Endodermal cell (in vitro differentiated cells): ENCODE measurements around the gene PPP2R5C. TPM values are rescaled to one million over a fixed set of nuclear protein-coding genes. Genes with fewer than 3 reads are reported as not detected.

Experiments
- DNase-seq: peaks from one replicate; pipeline ENCODE4 v3.0.0-alpha.2; 2017
- H3K27ac ChIP-seq: 2 replicates; pipeline ENCODE4 v1.5.1; 2013; ENCODE audit warnings: mild to moderate bottlenecking, low read depth, low read length, moderate library complexity
- H3K27me3 ChIP-seq: 2 replicates; pipeline ENCODE4 v1.6.1; 2013; ENCODE audit warnings: mild to moderate bottlenecking, low read length, moderate library complexity; ENCODE audit not compliant: insufficient read depth, control insufficient read depth, poor library complexity, severe bottlenecking
- H3K36me3 ChIP-seq: 2 replicates; pipeline ENCODE4 v1.7.0; 2013; ENCODE audit warnings: mild to moderate bottlenecking, low read length, moderate library complexity; ENCODE audit not compliant: control insufficient read depth, insufficient read depth
- H3K4me1 ChIP-seq: one replicate; pipeline ENCODE4 v1.7.0; 2013; ENCODE audit warnings: low read length; ENCODE audit not compliant: control insufficient read depth, insufficient read depth
- H3K4me3 ChIP-seq: 2 replicates; pipeline ENCODE4 v1.5.1; 2013; ENCODE audit warnings: mild to moderate bottlenecking, low read length, moderate library complexity
- H3K9ac ChIP-seq: 2 replicates; pipeline ENCODE4 v1.6.1; 2013; ENCODE audit warnings: mild to moderate bottlenecking, low read length, moderate library complexity; ENCODE audit not compliant: poor library complexity, severe bottlenecking; ENCODE audit errors: extremely low read depth
- H3K9me3 ChIP-seq: 2 replicates; pipeline ENCODE4 v1.6.1; 2013; ENCODE audit warnings: mild to moderate bottlenecking, low read length, moderate library complexity; ENCODE audit not compliant: control insufficient read depth
- H3K27ac Mint-ChIP-seq: 2 replicates; pipeline ENCODE4 v1.8.0; 2020; ENCODE audit warnings: mixed read lengths
- H3K27me3 Mint-ChIP-seq: 2 replicates; pipeline ENCODE4 v1.8.0; 2021; ENCODE audit warnings: mild to moderate bottlenecking, mixed read lengths; ENCODE audit not compliant: insufficient read depth
- H3K36me3 Mint-ChIP-seq: 2 replicates; pipeline ENCODE4 v1.8.0; 2020; ENCODE audit warnings: low read depth, mixed read lengths
- H3K4me1 Mint-ChIP-seq: 2 replicates; pipeline ENCODE4 v1.8.0; 2020; ENCODE audit warnings: mixed read lengths
- H3K4me3 Mint-ChIP-seq: 2 replicates; pipeline ENCODE4 v1.8.0; 2020; ENCODE audit warnings: mild to moderate bottlenecking, moderate library complexity, mixed read lengths
- H3K9me3 Mint-ChIP-seq: 2 replicates; pipeline ENCODE4 v1.8.0; 2020; ENCODE audit warnings: mild to moderate bottlenecking, mixed read lengths
- WGBS, 2 experiments: methylation state at CpG; one replicate each; pipeline versions ENCODE4 v1.1.5 to v1.1.7; 2013; ENCODE audit warnings: missing lambda C conversion rate in 2 of 2, mixed read lengths in 1 of 2; ENCODE audit not compliant: insufficient coverage in 1 of 2, insufficient read length in 1 of 2; 5-methylcytosine and 5-hydroxymethylcytosine counted together
- total RNA-seq, 2 donors: library from RNA; stranded (reverse); fragmentation: NEBNext Ultra II Directional in 1 of 2; extraction: Animal tissue kit (Norgen Biotek cat#: 25700) in 1 of 2; gene quantifications; 2 replicates in 1 of 2; 3 replicates in 1 of 2; pipeline ENCODE4 v1.2.1, GENCODE V29; 2021
- TF ChIP-seq, protein P1 (sequence below): fragments of 200-600 bp; sonication (generic); conservative IDR thresholded peaks from 2 replicates; pipeline ENCODE4 v1.5.0; 2021; ENCODE audit warnings: antibody characterized with exemption, mild to moderate bottlenecking

Gene PPP2R5C
- total RNA-seq, 2 donors from 2014 or later = 116 to 117 TPM

DNA sequence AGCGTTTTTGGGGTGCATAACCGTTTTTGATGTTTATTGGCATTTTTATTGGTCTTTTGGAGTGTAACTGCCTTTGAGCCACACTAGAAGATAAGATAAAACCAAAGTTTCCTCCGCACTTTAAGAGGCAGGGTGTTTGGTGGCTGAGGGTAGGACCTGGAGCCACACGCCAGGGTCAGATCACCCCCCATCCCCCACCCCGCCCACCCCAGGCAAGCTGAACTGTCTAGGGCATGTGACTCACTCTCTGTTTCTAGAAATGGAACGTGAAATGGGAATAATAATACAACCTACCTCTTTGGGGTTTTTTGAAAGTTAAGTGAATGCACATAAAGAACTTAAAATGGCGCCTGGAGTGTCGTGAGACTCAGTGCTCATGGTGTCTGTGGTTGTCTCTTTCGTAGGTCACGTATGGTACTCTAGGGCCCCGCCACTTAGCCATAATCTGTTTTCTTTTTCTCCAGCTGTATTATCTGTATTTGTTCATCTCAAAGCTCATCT is 56.0 kb downstream of the PPP2R5C start:
- TF ChIP-seq, protein P1, sequence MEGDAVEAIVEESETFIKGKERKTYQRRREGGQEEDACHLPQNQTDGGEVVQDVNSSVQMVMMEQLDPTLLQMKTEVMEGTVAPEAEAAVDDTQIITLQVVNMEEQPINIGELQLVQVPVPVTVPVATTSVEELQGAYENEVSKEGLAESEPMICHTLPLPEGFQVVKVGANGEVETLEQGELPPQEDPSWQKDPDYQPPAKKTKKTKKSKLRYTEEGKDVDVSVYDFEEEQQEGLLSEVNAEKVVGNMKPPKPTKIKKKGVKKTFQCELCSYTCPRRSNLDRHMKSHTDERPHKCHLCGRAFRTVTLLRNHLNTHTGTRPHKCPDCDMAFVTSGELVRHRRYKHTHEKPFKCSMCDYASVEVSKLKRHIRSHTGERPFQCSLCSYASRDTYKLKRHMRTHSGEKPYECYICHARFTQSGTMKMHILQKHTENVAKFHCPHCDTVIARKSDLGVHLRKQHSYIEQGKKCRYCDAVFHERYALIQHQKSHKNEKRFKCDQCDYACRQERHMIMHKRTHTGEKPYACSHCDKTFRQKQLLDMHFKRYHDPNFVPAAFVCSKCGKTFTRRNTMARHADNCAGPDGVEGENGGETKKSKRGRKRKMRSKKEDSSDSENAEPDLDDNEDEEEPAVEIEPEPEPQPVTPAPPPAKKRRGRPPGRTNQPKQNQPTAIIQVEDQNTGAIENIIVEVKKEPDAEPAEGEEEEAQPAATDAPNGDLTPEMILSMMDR = no peak
- no peak overlapping the region for H3K27ac Mint-ChIP-seq
- Histone ChIP-seq H3K36me3 (peaks cover 40% of the 10 kb centered on the region), H3K27me3 (no peaks in the 10 kb centered on the region), H3K27ac (no peak overlapping the region), H3K9me3 (no peaks in the 10 kb centered on the region), H3K4me3 (no peak overlapping the region), H3K4me1 (no peaks in the 10 kb centered on the region), H3K9ac (no peak overlapping the region)
- H3K4me1 Mint-ChIP-seq = peaks cover 3% of the 10 kb centered on the region
- peaks cover 20% of the 10 kb centered on the region for H3K36me3 Mint-ChIP-seq
- 93 to 98% methylated on average over 5 to 11 of the region's 11 CpGs for WGBS, 2 experiments
- no peak overlapping the region for H3K4me3 Mint-ChIP-seq
- H3K9me3 Mint-ChIP-seq = no peaks in the 10 kb centered on the region
- DNase-seq = no peak
- H3K27me3 Mint-ChIP-seq = no peaks in the 10 kb centered on the region

DNA sequence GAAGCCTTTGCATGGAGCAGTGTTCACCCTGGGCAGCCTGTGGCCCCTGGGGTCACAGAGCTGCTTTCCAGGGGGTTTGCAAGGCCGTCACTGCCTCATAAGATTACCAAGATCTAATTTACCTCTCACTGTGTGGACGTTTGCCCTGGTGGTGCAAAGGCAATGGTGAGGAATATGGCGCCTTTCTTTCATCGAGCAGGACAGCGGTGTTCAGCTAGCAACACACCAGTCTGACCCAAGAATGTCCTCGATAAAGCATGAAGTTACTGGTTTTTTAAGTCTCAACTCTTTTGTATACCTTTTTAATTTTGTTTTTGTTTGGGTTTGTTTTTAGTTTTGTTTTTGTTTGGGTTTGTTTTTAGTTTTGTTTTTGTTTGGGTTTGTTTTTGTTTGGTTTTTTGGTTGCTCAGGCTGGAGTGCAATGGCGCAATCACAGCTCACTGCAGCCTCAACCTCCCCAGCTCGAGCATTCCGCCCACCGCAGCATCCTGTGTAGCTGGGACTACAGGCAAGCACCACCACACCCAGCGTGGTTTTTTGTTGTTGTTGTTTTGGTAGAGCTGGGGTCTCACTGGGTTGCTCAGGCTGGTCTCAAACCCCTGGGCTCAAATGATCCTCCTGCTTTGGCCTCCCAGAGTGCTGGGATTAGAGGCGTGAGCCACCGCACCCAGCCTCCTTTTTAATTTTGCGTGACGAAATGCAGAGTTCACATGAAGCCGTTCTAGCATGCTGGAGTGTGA is 57.9 kb downstream of the PPP2R5C start:
- Mint-ChIP-seq H3K4me3 (no peak overlapping the region), H3K27me3 (no peaks in the 10 kb centered on the region), H3K4me1 (peaks cover 9% of the 10 kb centered on the region), H3K9me3 (no peaks in the 10 kb centered on the region), H3K27ac (no peak overlapping the region), H3K36me3 (peaks cover 27% of the 10 kb centered on the region)
- Histone ChIP-seq H3K36me3 (peaks cover 31% of the 10 kb centered on the region), H3K27me3 (no peaks in the 10 kb centered on the region), H3K27ac (no peak overlapping the region), H3K4me3 (no peak overlapping the region), H3K9ac (no peak overlapping the region), H3K9me3 (no peaks in the 10 kb centered on the region), H3K4me1 (no peaks in the 10 kb centered on the region)
- TF ChIP-seq, protein P1 = no peak
- no peak for DNase-seq
- 92 to 95% methylated on average over 11 to 16 of the region's 16 CpGs for WGBS, 2 experiments

DNA sequence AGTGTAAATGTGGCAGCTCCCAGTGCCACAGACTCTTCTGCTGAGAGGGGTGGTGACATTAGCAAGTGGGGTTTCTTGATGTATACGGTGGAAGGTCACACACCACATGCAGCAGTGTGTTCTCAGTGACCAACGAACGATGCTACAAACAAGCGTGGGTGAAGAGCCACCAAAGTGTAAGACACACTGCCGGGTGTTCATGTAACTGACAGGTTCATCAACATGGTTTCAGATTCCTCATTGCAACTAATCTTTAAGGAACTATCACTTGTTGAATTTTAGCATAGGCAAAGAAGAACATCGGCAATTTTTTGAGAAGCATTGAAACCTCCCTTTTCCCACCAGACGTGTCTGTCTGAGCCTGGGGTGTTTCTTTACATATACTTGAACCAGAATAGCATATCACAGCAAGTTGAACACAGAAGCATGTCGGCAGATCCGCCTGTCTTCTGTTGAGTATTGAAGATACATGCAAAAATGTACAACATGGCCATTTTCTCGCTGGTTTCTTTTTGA is 58.8 kb downstream of the PPP2R5C start:
- H3K4me1 ChIP-seq = no peaks in the 10 kb centered on the region
- no peak overlapping the region for H3K4me3 ChIP-seq
- TF ChIP-seq, protein P1 = no peak
- H3K36me3 ChIP-seq = peaks cover 31% of the 10 kb centered on the region
- Mint-ChIP-seq H3K4me1 (peaks cover 6% of the 10 kb centered on the region), H3K9me3 (no peaks in the 10 kb centered on the region), H3K36me3 (peaks cover 34% of the 10 kb centered on the region), H3K4me3 (no peak overlapping the region), H3K27ac (no peak overlapping the region), H3K27me3 (no peaks in the 10 kb centered on the region)
- DNase-seq = no peak
- no peak overlapping the region for H3K27ac ChIP-seq
- no peak overlapping the region for H3K9ac ChIP-seq
- no peaks in the 10 kb centered on the region for H3K27me3 ChIP-seq
- WGBS, 2 experiments = 94 to 99% methylated on average over 7 to 9 of the region's 10 CpGs
- no peaks in the 10 kb centered on the region for H3K9me3 ChIP-seq
